Kidney (tissue), 14 donors: ENCODE data around the gene UBASH3A. TPM values are rescaled to one million over a fixed set of nuclear protein-coding genes. Genes with fewer than 3 reads are reported as not detected.

Experiments used
- DNase-seq, 5 donors: peaks; one replicate each; pipeline ENCODE4 v3.0.0-alpha.2; 2013 to 2020
- FAIRE-seq: peaks from 2 replicates; lab custom pipeline; 2012; peaks lifted over from hg19 to GRCh38; lab: Jason Lieb, UNC
- H3K27ac ChIP-seq, 2 donors: one replicate each; pipeline ENCODE4 v1.7.0; 2013; ENCODE audit warnings: low read depth in 2 of 2, low read length in 2 of 2, inconsistent platforms in 1 of 2
- H3K27me3 ChIP-seq: one replicate; pipeline ENCODE4 v1.7.1; 2013; ENCODE audit warnings: low read length, inconsistent platforms; ENCODE audit not compliant: control insufficient read depth, insufficient read depth
- H3K36me3 ChIP-seq, 3 donors: one replicate each; pipeline versions ENCODE4 v1.7.0 to v1.7.1; 2013; ENCODE audit warnings: low read length in 3 of 3, control low read depth in 1 of 3, inconsistent platforms in 1 of 3; ENCODE audit not compliant: insufficient read depth in 3 of 3, control insufficient read depth in 2 of 3
- H3K4me1 ChIP-seq, 3 donors: one replicate each; pipeline versions ENCODE4 v1.7.0 to v1.7.1; 2013; ENCODE audit warnings: low read length in 3 of 3, inconsistent platforms in 1 of 3, low read depth in 1 of 3; ENCODE audit not compliant: control insufficient read depth in 2 of 3, insufficient read depth in 2 of 3
- H3K4me3 ChIP-seq, 3 donors: one replicate each; pipeline versions ENCODE4 v1.7.0 to v1.8.1; 2013; ENCODE audit warnings: low read length in 3 of 3, control low read depth in 1 of 3, inconsistent platforms in 1 of 3
- H3K9ac ChIP-seq, 3 donors: one replicate each; pipeline versions ENCODE4 v1.7.0 to v1.7.1; 2013; ENCODE audit warnings: low read length in 3 of 3, control low read depth in 1 of 3, inconsistent platforms in 1 of 3
- H3K9me3 ChIP-seq, 3 donors: one replicate each; pipeline versions ENCODE4 v1.7.0 to v1.7.1; 2013; ENCODE audit warnings: low read length in 3 of 3, control low read depth in 1 of 3, inconsistent platforms in 1 of 3; ENCODE audit not compliant: control insufficient read depth in 2 of 3, insufficient read depth in 1 of 3
- CTCF ChIP-seq: IDR thresholded peaks from 3 replicates; pipeline ENCODE4 v1.5.1; 2012; ENCODE audit warnings: mild to moderate bottlenecking, moderate library complexity, borderline replicate concordance; ENCODE audit not compliant: insufficient read depth; ENCODE audit errors: extremely low read depth
- intact Hi-C: fragments of 100-400 bp; cut with DNase I; formaldehyde crosslinking; loops from one replicate; pipeline ENCODE4 v1.11.1; 2022
- polyA plus RNA-seq: library from polyadenylated mRNA; stranded (reverse); fragments of 350-450 nt; fragmentation: Illumina TruSeq; extraction: RNeasy Lipid Tissue Mini Kit (QIAGEN cat#74804); gene quantifications from one replicate; pipeline ENCODE4 v1.2.3, GENCODE V29; 2014; ENCODE audit warnings: low read depth, low replicate concordance; ENCODE audit not compliant: insufficient read depth
- total RNA-seq: library from RNA; stranded (reverse); fragmentation: NEBNext Ultra II Directional; extraction: Animal tissue kit (Norgen Biotek cat#: 25700); gene quantifications from one replicate; pipeline ENCODE4 v1.2.1, GENCODE V29; 2021
- donor health status: control.
- donor health status: control.
- donor health status: control.
- donor health status: control.
- donor health status: control.
- donor health status: DM: yes; HTN: yes; CAD: no.
- donor health status: Normal renal cell carcinoma (clear cell type).

The UBASH3A gene
- total and polyA plus RNA-seq, 2 donors from 2014 or later: 2.7 TPM; not detected in 1

GRCh38 chr21:42373196-42373907 lies 30.4 kb upstream of the UBASH3A start:
- H3K4me3 ChIP-seq: no peak overlapping the region
- no peaks in the 10 kb centered on the region for H3K36me3 ChIP-seq
- H3K27ac ChIP-seq: no peak overlapping the region
- DNase-seq: peak in 1 of 5 donors; percentile 37
- no peak for FAIRE-seq
- H3K27me3 ChIP-seq: no peaks in the 10 kb centered on the region
- H3K4me1 ChIP-seq: no peaks in the 10 kb centered on the region
- TF ChIP-seq CTCF: no peak
- no peak overlapping the region for H3K9ac ChIP-seq
- no peaks in the 10 kb centered on the region for H3K9me3 ChIP-seq
- intact Hi-C loops: loop anchor here (10.0 kb wide), 1 partner anchor 129 kb away; no protein-coding TSS in a partner anchor

GRCh38 chr21:42373908-42374455 lies 29.7 kb upstream of the UBASH3A start:
- no peak for TF ChIP-seq CTCF
- no peaks in the 10 kb centered on the region for H3K4me1 ChIP-seq
- no peak overlapping the region for H3K9ac ChIP-seq
- H3K27ac ChIP-seq: no peak overlapping the region
- no peak for FAIRE-seq
- H3K9me3 ChIP-seq: no peaks in the 10 kb centered on the region
- DNase-seq: peak in 1 of 5 donors; percentile 57
- no peaks in the 10 kb centered on the region for H3K36me3 ChIP-seq
- H3K27me3 ChIP-seq: no peaks in the 10 kb centered on the region
- intact Hi-C loops: loop anchor here (10.0 kb wide), 1 partner anchor 129 kb away; no protein-coding TSS in a partner anchor
- H3K4me3 ChIP-seq: no peak overlapping the region

GRCh38 chr21:42374457-42374856 lies 29.2 kb upstream of the UBASH3A start:
- DNase-seq: no peak
- Histone ChIP-seq H3K9me3 (no peaks in the 10 kb centered on the region), H3K4me3 (no peak overlapping the region), H3K27me3 (no peaks in the 10 kb centered on the region), H3K27ac (no peak overlapping the region), H3K4me1 (no peaks in the 10 kb centered on the region), H3K9ac (no peak overlapping the region), H3K36me3 (no peaks in the 10 kb centered on the region)
- no peak for FAIRE-seq
- no peak for TF ChIP-seq CTCF
- intact Hi-C loops: loop anchor here (10.0 kb wide), 1 partner anchor 130 kb away; no protein-coding TSS in a partner anchor
